Endometrium (tissue), 2 donors: ENCODE measurements around the gene SLC10A3.

ENCODE experiments used
- FAIRE-seq: peaks from 2 replicates; lab custom pipeline; 2012; peaks lifted over from hg19 to GRCh38; lab: Jason Lieb, UNC
- donor health status: control.
- donor health status: control.

The SLC10A3 gene

GRCh38 chrX:154483325-154483724, 7.1 kb downstream of the SLC10A3 start:
- FAIRE-seq: no peak

DNA sequence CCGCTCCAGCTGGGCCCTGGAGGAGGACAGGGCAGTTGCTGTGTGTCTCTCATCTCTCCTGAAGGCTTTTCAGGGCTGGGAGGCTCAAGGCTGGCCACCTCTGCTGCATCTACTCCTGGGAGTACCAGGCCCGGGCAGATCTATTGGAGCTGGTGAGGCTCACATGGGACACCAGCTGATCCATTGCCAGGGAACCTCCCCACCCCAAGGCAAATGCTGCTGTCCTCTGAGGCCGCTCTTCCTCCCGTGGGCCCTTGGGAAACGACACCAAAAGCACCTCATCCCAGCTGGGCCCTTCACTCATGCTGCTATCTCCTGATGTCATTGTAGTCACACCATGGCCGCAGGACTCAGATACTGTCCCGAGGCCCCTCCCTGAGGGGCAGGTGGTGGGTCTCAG, 7.6 kb downstream of the SLC10A3 start:
- no peak for FAIRE-seq

DNA sequence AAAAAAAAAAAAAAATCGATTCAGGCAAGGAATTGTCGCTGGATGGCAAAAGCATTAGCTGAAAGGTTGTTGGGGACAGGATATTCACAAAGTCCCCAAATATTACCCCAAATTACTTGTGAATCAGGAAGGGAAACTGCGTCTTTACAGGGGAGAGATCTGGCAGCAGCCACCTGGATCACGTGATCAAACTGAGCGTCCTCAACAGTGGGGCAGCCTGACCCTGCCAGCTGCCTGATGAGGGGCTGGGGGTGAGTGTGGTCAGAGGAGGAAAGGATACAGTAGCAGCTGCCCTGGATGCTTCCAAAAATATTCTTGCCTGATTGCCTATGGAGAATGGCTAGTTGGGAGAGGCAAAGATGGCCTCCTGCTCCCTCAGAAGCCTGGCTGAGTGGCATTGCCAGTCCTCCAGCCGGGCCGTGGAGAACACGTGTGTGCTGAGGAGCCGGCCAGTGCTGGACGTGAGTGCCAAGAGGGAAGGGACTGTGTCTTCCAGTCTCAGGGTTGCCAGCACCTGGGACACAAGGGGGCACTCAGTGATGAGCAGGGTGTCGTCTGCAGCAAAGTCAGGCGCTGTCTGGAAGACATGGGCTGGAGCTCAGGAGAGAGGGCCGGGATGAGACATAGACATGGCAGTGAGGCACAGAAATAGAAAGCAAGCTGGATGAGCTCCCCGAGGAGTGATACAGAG, 8.4 kb downstream of the SLC10A3 start:
- FAIRE-seq: no peak

- FAIRE-seq: no peak
Observed at GRCh38 chrX:154481195-154481594, 9.2 kb downstream of the SLC10A3 start.

DNA sequence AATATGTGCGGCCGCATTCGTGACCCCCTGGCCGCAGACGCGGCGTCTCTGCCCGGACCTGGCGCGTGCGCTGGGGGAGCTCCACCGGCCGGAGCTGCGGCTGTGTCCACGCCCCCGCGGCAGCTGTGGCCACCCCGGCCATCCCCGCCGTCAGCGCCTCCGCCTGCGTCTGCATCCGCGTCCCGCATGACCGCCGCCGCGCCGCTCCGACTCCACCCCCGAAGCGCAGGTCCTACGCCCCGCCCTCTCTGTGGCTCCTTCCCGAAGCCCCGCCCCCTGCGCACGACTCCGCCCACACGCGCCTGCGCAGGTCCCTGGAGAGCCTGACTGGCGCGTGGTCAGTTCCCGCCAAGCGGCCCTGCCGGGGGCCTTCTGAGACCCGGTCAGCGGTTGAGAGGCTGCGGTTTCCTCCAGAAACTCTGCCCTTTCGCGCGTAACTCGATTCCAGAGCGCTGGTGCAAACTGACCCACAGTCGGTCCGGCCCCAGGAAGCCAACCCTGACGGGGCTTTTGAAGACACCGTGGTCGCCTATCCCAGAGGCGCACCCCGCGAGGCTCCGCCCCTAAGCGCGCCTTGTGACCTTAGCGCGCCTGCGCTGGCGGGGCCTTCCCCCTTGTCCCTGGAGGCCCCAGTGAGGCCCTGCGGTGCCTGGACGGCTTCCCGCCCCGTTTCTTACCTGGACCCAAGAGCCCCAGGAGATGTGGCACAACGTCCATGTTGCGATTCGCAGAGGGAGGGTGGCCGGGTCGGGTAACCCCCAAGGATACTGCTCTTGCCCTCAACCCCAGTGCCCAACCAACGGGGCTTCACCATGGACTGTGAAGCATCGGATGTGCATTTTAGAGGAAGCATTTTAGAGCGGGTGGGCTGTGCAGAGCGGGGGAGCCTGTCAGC, 11.5 kb downstream of the SLC10A3 start, which contains the start of gene LAGE3:
Gene LAGE3 (minus strand): TSS at position 554 of the 895 bp plus-strand sequence. CDS start 366 bp downstream, at position 188.
- FAIRE-seq: no peak

- no peak for FAIRE-seq
Observed at GRCh38 chrX:154477891-154478477, 12.4 kb downstream of the SLC10A3 start.

GRCh38 chrX:154476821-154477220, 13.6 kb downstream of the SLC10A3 start:
- FAIRE-seq: no peak

GRCh38 chrX:154473683-154474082, 16.7 kb downstream of the SLC10A3 start:
- FAIRE-seq: no peak

DNA sequence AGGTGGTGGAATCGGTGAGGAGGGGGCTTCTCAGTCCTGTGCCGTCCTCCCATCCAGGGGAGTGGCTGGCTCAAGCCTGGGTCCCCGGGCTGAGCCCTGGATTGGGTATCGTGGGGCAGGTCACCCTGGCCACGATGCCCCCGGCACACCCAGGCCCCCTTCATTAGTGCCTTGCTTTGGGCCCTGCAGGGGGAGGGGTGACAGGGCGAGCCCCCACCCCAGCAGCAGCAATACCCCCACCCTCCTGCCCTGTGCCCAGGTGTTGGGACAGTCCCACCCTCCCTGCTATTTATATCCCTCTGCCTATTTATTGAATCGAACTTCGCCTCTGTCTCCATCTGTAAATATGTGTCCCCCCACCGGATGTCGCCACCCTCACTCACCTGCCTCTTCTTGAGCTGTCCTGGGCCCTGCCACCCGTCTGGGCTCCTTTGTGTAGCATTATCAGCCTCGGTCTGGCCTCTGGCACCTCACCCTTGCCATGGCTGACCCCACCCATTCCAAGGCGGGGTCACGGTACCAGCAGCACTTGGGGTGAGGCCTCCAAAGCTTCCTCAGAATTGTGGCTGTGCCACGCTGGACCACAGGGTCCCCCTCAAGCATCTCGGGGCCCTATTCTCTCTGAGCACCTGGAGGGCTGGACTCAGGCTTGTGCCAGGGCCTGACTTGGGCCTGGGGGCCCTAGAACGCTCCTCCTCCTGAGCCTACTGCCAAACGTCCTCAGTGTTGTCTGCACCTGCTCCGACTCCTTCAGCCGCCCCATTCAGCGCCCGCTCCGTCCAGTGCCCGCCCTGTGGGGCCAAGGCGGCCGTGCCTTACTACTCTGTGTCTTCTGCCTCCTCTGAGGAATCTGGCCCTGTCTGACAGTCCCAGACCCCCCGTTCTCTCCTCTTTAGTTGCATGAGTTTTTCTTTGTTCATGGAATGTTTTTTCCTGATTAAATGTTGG, 17.5 kb downstream of the SLC10A3 start:
- FAIRE-seq: no peak

DNA sequence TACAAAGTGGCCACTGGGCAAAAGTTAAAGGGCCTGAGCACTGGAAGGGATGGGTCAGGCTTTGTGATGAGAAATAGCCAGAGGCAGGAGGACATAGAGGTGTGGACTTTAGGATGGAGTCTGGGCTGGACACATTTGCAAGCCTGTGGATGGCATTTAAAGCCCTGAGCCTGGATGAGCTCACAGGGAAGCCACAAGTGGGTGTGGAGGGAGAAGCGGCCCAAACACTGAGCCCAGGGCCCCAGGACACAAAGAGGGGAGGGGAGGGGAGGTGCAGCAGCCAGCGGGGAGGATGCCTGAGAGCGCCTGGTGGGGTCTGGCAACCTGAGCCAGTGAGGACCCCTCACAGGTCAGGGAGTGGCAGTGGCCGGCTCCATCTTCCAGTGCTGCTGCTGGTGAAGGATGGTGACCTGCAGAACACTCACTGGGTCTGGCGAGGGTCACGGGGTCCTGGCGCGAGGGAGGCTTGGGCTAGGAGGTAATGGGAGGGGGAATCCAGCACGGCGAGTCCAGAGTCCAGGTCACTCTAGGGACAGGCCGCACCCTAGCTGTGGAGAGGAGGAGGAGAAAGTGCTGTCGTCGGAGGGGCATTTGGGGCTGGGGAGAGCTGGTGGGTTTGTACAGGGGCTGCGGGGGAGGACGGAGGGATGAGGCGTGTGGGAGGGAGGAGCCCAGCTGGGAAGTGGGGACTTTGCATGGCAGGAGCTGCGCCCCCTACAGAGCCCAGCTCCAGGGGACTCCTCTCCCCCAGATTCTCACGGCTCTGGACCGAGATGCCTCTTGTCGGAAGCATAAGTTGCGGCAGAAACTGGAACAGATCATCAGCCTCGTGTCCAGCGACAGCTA, 18.4 kb downstream of the SLC10A3 start:
- no peak for FAIRE-seq

DNA sequence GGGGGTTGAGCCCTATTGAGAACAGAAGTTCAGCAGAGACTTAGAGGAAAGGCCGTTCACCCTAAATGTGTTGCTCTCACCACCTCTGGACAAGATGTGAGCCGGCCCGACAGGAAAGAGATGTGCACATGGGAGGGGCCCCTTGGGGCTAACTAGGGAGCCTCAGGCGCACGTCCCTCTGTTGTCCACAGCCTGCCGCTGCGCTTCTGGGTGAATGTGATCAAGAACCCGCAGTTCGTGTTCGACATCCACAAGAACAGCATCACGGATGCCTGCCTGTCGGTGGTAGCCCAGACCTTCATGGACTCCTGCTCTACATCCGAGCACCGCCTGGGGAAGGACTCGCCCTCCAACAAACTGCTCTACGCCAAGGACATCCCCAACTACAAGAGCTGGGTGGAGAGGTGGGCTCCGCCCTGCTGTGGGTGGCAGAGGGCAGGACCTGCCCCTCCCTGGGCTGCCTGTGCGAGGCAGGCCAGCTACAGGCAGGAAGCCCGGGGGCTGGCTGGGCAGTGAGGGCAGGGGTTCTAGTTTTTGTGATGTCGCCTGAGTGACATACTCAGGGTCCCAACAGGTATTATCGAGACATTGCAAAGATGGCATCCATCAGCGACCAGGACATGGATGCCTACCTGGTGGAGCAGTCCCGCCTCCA, 19.4 kb downstream of the SLC10A3 start:
- FAIRE-seq: no peak

DNA sequence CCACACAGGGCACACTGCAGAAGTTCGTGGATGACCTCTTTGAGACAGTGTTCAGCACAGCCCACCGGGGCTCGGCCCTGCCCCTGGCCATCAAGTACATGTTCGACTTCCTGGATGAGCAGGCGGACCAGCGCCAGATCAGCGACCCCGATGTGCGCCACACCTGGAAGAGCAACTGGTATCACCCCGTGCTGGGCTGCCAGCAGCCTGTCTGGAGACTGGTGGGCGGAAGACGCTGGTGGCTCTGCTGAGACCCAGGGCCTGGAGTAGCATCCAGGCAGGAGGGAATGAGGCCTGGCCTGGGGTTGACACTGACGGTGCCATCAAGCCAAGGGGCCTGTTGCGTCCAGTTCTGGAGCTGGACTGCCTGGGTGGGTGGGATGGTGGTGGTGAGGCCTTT, 20.0 kb downstream of the SLC10A3 start:
- FAIRE-seq: no peak

DNA sequence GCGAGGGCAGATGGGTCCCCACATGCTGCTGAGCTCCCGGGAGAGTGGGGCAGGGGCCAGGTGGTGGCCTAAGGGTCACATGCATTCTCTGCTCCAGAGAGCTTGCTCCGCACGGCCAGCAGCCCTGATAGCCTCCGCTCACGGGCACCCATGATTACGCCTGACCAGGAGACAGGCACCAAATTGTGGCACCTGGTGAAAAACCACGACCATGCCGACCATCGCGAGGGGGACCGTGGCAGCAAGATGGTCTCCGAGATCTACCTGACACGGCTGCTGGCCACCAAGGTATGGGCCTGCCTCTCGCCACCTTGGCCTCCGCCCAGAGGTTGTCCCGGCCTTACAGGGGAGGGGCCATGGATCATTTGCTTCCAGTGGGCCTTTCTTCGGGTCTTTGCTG, 20.5 kb downstream of the SLC10A3 start:
- FAIRE-seq: no peak

DNA sequence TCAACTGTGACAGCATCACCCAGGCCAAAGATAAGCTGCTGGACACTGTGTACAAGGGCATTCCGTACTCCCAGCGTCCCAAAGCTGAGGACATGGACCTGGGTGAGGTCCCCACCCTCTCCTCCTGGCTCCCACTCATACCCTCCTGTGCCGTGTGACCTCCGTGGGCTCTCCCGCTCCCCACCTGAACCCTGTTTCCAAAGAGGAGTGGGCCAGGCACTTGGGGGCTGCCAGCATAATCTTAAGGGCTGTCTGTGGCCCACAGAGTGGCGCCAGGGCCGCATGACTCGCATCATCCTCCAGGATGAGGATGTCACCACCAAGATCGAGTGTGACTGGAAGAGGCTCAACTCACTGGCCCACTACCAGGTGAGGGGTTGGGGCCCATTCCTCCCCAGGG, 21.3 kb downstream of the SLC10A3 start:
- FAIRE-seq: no peak

GRCh38 chrX:154468217-154468616, 22.2 kb downstream of the SLC10A3 start:
- FAIRE-seq: no peak

GRCh38 chrX:154467556-154467955, 22.9 kb downstream of the SLC10A3 start:
- FAIRE-seq: no peak

GRCh38 chrX:154466907-154467306, 23.5 kb downstream of the SLC10A3 start:
- no peak for FAIRE-seq

GRCh38 chrX:154466036-154466435, 24.4 kb downstream of the SLC10A3 start:
- no peak for FAIRE-seq

GRCh38 chrX:154465601-154466000, 24.8 kb downstream of the SLC10A3 start:
- no peak for FAIRE-seq

- no peak for FAIRE-seq
Observed at GRCh38 chrX:154464806-154465365, 25.5 kb downstream of the SLC10A3 start.
